Heart left ventricle (tissue), 13 donors: ENCODE measurements around the gene DEAF1.

ENCODE experiments used
- POLR2A ChIP-seq, 2 donors: fragments of 450-650 bp; IDR thresholded peaks; one replicate each; pipeline ENCODE4 v1.6.1; 2017; ENCODE audit warnings: antibody characterized with exemption in 2 of 2, mild to moderate bottlenecking in 2 of 2, moderate library complexity in 2 of 2
- TF ChIP-seq, protein P1 (sequence below), 12 donors: fragments of 200-600 bp; sonication (generic) in 4 of 12; IDR thresholded peaks; one replicate each; pipeline versions ENCODE4 v1.5.0 to v1.8.0; 2018 to 2022; ENCODE audit warnings: antibody characterized with exemption in 12 of 12, mild to moderate bottlenecking in 5 of 12
- donor health status: ischemic (EF 13 %, LVEDD 7.1; RV severe dilation, severe dysfunction).
- donor health status: DM: no; HTN: yes; CAD: no.
- donor health status: DM: no; HTN: no; CAD: no.
- donor health status: ischemic (EF 25% LVEDD 6.9; RV normal size, moderate dysfunction).
- donor health status: ischemic (EF 25% LVEDD 5.7; RV mildly dilated, moderate dysfunction).
- donor health status: ischemic (EF 35%, LVEDD 5.7; RV mildly dilated, moderate dysfunction).
- donor health status: nonischemic (EF 11% LVEDD 7.7; RV severe dilation, severe dysfunction).
- donor health status: DM: yes; HTN: yes; CAD: no.
- donor health status: PGD.
- donor health status: ischemic (EF 29% LVEDD 5.4; RV normal size, mild dysfunction).
- donor health status: nonischemic (EF 23%, LVEDD 6.1; RV moderate dilation, normal function).

DNA sequence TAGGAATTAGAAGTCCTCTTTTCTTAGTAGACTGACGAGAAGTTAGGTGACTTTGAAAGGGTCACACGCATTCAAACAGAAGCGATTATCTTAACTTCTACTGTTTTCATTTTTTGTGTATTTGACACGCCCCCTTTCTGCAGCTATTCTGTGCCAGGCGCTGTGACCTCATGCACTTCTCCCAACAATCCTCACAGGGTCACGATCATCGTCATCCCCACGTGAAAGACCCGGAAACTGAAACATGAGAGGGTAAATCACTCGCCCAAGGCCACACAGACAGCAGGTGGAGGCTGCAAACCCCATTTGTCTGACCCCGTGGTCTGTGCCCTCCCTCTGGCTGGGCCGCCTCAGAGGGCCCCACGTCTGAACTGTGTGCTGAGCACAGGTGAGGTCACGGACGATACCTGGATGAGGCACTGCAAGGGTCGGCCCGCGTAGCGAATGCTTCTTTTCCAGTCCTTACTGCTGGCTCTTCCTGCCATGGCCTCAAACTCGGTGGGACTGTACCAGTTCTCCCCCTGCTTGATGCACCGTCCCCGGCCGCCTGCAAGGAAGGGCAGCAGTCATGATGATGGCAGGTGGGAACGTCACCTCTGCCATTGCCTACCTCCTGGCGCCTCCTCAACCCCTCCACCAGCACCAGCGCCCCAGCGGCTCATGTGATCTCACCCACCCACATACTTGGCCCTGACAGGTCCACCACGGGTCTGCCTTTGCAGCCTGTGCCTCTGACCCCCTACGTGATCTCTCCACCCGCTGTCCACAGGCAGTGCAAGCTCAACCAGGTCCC is 8.4 kb downstream of the DEAF1 start:
- TF ChIP-seq POLR2A (IDR thresholded peaks at IDR 0.05): no peak
- TF ChIP-seq, protein P1, sequence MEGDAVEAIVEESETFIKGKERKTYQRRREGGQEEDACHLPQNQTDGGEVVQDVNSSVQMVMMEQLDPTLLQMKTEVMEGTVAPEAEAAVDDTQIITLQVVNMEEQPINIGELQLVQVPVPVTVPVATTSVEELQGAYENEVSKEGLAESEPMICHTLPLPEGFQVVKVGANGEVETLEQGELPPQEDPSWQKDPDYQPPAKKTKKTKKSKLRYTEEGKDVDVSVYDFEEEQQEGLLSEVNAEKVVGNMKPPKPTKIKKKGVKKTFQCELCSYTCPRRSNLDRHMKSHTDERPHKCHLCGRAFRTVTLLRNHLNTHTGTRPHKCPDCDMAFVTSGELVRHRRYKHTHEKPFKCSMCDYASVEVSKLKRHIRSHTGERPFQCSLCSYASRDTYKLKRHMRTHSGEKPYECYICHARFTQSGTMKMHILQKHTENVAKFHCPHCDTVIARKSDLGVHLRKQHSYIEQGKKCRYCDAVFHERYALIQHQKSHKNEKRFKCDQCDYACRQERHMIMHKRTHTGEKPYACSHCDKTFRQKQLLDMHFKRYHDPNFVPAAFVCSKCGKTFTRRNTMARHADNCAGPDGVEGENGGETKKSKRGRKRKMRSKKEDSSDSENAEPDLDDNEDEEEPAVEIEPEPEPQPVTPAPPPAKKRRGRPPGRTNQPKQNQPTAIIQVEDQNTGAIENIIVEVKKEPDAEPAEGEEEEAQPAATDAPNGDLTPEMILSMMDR (IDR thresholded peaks at IDR 0.05): no peak
